Stimulated activated CD4-positive, alpha-beta T cell treated with anti-CD3 and anti-CD28 coated beads, Interleukin-4, amount 100 ng/mL, for 1 hour (primary cell): ENCODE measurements around the gene SCNN1B.
"Not testable (repeated sequence)": the region's sequence is repeated elsewhere in the genome, so short reads cannot be mapped to it uniquely, and the experiment has no call there.

Experiments
- DNase-seq: peaks from one replicate; pipeline ENCODE4 v3.0.0-alpha.2; 2020

Gene SCNN1B

GRCh38 chr16:23357761-23358290, 55.7 kb downstream of the SCNN1B start:
- DNase-seq: no peak

- DNase-seq: no peak
Measured at GRCh38 chr16:23359092-23359760, 57.1 kb downstream of the SCNN1B start.

- no peak for DNase-seq
Measured at GRCh38 chr16:23362460-23363317, 60.6 kb downstream of the SCNN1B start.

GRCh38 chr16:23365602-23366240, 63.6 kb downstream of the SCNN1B start:
- no peak for DNase-seq

GRCh38 chr16:23366341-23366740, 64.2 kb downstream of the SCNN1B start:
- not testable (repeated sequence) for DNase-seq

- DNase-seq: no peak
Measured at GRCh38 chr16:23367564-23367963, 65.5 kb downstream of the SCNN1B start.

GRCh38 chr16:23367988-23368387, 65.9 kb downstream of the SCNN1B start:
- DNase-seq: no peak

- no peak for DNase-seq
Measured at GRCh38 chr16:23368469-23368868, 66.4 kb downstream of the SCNN1B start.

- no peak for DNase-seq
Measured at GRCh38 chr16:23369416-23369815, 67.3 kb downstream of the SCNN1B start.

- no peak for DNase-seq
Measured at GRCh38 chr16:23371368-23371767, 69.3 kb downstream of the SCNN1B start.

- no peak for DNase-seq
Measured at GRCh38 chr16:23373436-23374219, 71.5 kb downstream of the SCNN1B start.

- DNase-seq: no peak
Measured at GRCh38 chr16:23374721-23375510, 72.8 kb downstream of the SCNN1B start.

- no peak for DNase-seq
Measured at GRCh38 chr16:23375643-23376042, 73.5 kb downstream of the SCNN1B start.

- DNase-seq: no peak
Measured at GRCh38 chr16:23377071-23377931, 75.2 kb downstream of the SCNN1B start.

- no peak for DNase-seq
Measured at GRCh38 chr16:23378256-23378655, 76.2 kb downstream of the SCNN1B start.

GRCh38 chr16:23378921-23379320, 76.8 kb downstream of the SCNN1B start:
- DNase-seq: no peak

- no peak for DNase-seq
Measured at GRCh38 chr16:23379707-23380106, 77.6 kb downstream of the SCNN1B start.

GRCh38 chr16:23380501-23380951, 78.4 kb downstream of the SCNN1B start:
- DNase-seq: no peak

- DNase-seq: not testable (repeated sequence)
Measured at GRCh38 chr16:23381702-23382101, 79.6 kb downstream of the SCNN1B start.

- DNase-seq: no peak
Measured at GRCh38 chr16:23382279-23382678, 80.2 kb downstream of the SCNN1B start.

GRCh38 chr16:23383881-23384280, 81.8 kb downstream of the SCNN1B start:
- DNase-seq: no peak
